LHCN-M2 (cell line): ENCODE data around the gene JKAMP. TPM values are rescaled to one million over a fixed set of nuclear protein-coding genes. Genes with fewer than 3 reads are reported as not detected.

ENCODE experiments used
- DNase-seq: peaks from one replicate; pipeline ENCODE4 v3.0.0-alpha.2; 2012; ENCODE audit warnings: low read depth
- total RNA-seq: library from RNA; depleted of rRNA; stranded (reverse); fragments of >200 nt; gene quantifications from 2 replicates; pipeline ENCODE4 v1.2.3, GENCODE V29; 2014; rRNA removed

JKAMP gene
- total RNA-seq, 1 experiment from 2014 or later: 141 TPM

GRCh38 chr14:59538936-59539335 is 54.6 kb downstream of the JKAMP start:
- DNase-seq: no peak

GRCh38 chr14:59540852-59541251 is 56.5 kb downstream of the JKAMP start:
- DNase-seq: no peak

GRCh38 chr14:59541731-59542130 is 57.4 kb downstream of the JKAMP start:
- no peak for DNase-seq

- DNase-seq: no peak
These were observed 59.6 kb downstream of the JKAMP start for GRCh38 chr14:59543873-59544272.

GRCh38 chr14:59547310-59547709 is 63.0 kb downstream of the JKAMP start:
- no peak for DNase-seq

Other genes starting within 250 kb of the JKAMP start
- 2.5 and 3.0 TPM in 2 replicates for gene GPR135, start 19.1 kb upstream of the JKAMP start, total RNA-seq
- gene L3HYPDH, start 109 bp upstream of the JKAMP start, total RNA-seq: 39.6 and 41.6 TPM in 2 replicates
- gene CCDC175, start 92.3 kb downstream of the JKAMP start, total RNA-seq: not detected in 2 replicates